HG03457 (cell line): Measurements from ENCODE around the gene WDR54.
"Not testable (repeated sequence)": the region's sequence is repeated elsewhere in the genome, so short reads cannot be mapped to it uniquely, and the experiment has no call there.

Source experiments
- ATAC-seq: cut with Tn5 transposase; IDR thresholded peaks from one replicate; pipeline ENCODE4 v1.9.1; 2021; ENCODE audit warnings: moderate number of reproducible peaks; ENCODE audit not compliant: unreplicated experiment

Gene WDR54

DNA sequence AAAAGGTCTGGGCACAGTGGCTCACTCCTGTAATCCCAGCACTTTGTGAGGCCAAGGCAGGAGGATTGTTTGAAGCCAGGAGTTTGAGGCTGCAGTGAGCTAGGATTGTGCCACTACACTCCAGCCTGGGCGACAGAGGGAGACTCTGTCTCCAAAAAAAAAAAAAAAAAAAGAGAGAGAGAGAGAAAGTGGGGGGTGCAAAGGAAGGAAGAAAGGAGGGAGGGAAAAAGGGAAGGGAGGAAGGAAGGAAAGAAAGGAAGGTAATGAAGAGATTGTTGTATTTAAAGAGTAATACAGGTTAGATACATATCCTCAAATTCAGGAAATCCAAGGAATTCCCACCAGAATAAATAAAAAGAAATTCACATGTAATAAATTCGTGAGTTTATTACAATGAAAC, 19.6 kb upstream of the WDR54 start:
- ATAC-seq: no peak

DNA sequence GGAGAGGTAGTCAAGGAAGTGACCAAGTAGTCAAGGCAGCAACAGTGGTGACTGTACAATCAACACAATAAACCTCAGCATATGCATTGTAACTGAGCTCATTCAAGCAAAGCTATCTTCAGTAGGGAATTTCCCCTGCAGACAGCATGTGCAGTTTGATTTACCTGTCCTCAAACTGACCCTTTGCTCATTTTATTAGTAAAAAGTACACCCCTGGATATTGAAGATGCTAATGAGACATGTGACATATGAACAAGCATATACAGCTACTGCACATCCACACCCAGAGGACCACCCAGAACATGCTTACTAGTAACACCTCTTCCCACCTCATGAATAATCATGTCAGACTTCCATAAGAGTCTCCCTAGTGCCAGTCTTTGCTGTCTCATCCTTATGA, 15.5 kb upstream of the WDR54 start:
- ATAC-seq: no peak

GRCh38 chr2:74407682-74408081, 13.8 kb upstream of the WDR54 start:
- ATAC-seq: no peak

GRCh38 chr2:74413001-74413698, 8.4 kb upstream of the WDR54 start:
- no peak for ATAC-seq

DNA sequence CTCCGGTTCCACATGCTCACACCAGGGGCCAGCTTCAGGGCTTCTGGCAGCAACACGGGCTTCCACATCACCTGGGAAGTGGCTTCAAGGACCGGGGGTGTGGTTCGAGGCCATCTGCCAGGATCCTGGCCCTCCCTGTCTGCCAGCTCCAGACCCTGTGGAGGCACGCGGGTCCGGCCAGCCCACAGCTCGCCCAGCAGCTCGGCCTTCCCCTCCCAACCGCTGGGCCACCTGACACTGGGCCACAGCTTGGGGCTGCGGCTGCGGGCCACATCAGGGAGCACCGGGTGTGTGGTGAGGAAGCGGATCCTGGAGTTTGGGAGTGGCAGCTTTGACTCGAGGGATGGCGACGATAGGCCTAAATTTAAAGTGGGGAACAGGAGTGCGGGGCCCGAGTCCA, 7.1 kb upstream of the WDR54 start:
- no peak for ATAC-seq

DNA sequence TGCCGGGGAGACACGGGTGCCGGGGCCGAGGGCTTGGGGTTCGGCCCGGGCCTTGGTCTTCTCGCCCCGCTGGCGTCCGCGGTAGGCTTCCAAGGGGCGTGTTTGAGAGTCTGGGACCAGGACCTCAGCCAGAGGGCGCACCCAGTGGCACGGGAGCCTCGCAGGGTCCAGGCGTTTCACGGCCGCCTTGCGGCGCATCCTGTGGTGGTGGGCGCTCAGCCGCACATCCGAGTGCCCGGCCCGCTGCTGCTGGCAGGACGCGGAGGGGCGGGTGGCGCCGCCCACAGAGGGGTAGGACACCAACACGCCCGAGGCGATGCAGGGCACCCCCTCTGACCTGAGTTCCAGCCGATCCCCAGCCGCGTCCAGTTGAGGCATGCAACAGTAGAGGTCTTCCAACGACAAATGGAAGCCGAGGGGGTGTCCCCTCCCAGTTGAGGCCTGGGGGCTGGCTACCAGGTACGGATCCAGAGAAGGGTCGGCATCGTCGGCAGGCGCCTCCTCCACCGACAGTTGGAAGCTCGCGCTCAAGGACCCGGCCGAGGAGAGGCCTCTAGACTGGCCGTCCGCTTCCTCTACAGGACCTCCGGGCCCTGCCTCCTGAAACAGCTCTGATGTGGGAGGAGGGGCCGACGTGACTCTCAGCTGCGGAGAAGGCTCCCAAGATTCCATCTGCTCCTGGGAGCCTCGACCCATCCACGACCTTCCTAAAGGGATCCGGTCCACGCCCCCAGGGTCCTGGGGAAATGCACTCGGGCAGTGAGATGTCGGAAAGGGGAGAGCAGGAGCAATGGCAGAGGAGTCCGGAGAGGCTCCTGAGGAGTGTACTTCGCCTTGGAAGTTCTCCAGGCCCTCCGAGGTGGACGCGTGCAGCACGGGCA, 6.4 kb upstream of the WDR54 start:
- no peak for ATAC-seq

GRCh38 chr2:74415762-74416395, 5.7 kb upstream of the WDR54 start:
- no peak for ATAC-seq

DNA sequence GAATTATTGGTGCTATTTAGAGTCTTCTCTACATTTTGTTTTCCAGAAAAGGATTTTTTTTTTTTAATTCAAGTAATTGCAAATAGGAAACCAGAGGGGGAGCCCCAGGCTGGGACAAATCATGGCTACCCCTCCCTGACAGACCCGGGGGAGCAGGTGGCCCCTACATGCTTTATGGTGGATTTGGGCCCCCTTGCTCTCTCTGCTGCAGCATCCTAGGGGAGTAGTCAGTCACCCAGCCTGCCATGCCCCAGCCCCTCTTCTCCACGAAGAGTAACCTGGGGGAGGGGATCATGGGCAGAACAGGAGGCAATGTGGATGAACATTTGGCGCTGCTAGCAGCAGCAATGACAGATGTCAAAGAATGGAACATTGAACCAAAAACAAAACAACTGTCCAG, 4.8 kb upstream of the WDR54 start:
- ATAC-seq: no peak

- no peak for ATAC-seq
Observed at GRCh38 chr2:74417197-74417596, 4.3 kb upstream of the WDR54 start.

DNA sequence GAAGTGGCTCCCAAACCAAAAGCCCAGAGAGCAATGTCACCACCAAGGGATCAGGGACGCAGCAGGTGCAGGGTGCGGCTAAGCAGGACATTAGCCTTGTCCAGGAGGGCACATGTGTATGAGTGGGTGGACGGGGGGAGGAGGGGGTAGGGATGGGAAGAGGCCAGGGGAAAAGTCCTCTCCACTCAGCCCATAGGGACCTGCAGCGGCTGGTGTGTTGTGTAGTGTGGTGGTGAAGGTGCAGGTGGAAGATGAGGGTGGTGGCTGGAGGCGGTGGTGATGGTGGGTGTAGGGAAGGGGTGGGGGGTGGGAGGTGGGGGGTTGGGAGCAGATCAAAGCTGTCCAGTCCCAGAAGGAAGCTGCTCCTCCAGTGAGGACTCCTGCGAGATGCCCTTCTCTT, 3.8 kb upstream of the WDR54 start:
- no peak for ATAC-seq

DNA sequence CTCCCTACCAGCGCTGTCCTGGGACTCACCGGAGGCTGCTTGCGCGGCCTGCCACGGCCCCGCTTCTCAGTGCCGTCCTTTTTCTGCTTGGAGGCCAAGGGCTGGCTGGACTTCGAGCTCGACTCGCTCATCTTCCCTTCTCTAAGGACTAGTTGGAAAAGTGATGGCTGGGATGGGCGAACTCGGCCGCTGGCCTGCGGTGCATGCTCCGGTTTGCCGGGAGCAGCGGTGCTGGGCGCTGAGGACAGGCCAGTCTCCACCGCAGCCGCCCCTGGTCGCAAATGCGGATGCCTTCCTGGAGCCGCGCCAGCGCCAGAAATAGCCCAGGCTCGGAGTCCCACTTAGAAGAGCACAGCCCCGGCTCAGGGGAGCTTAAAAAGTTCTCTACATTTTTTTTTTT, 3.2 kb upstream of the WDR54 start:
- no peak for ATAC-seq

DNA sequence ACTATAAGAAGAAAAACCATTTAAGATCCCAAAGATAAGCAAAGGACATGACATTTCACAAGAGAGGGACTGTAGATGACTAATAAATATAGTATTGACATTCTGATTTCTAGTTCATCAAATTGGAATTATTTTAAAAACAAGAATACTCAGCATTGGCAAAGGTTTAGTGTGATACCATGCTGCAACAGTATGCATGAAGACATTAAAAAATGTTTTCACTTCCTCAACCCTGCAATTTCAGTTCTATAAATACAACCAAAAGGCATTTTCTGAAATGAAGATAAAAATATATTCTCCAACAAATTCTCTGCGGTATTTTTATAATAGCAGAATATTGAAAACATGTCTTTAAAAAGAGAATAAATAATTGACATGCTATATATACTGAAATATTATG, 2.2 kb upstream of the WDR54 start:
- ATAC-seq: no peak

DNA sequence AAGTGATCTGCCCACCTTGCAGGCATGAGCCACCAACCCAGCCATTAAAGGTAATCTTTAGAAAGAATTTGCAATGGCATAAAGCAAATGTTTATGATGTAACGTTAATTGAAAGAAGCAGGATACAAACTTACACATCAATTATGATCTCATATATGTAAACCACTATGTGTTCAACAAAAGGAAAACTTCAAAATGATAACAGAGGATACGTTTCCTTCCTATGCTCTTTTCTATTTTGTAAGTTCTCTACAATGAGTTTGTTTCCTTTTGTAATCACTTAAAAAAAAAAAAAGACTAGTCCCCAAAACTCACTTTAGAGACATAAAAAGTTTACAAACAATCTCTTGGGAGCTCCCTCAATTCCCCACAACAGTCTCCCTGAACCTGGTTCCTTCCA, 1.5 kb upstream of the WDR54 start:
- ATAC-seq: no peak

- not testable (repeated sequence) for ATAC-seq
Observed at GRCh38 chr2:74420443-74421103, 957 bp upstream of the WDR54 start.

- no peak for ATAC-seq
Observed at GRCh38 chr2:74423231-74424095, 1.9 kb downstream of the WDR54 start.

GRCh38 chr2:74424139-74424992, 2.8 kb downstream of the WDR54 start:
- ATAC-seq: no peak

- no peak for ATAC-seq
Observed at GRCh38 chr2:74424995-74425406, 3.5 kb downstream of the WDR54 start.

DNA sequence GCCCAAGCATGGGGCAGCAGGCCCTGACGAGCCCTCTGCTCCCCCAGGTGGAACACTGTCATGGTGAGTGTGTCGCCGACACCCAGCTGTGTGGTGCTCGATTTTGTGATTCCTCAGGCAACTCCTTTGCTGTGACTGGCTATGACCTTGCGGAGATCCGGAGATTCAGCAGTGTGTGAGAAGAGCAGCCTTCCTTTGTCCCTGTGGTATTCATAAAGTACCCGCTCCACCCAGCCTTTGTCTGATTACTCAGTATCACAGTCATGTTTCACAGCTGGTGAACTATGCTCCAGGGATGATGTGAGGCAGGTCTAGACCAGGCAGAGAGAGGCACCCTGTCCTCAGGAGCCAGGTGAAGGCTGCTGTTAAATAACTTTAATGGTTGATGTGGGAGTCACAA, 4.0 kb downstream of the WDR54 start:
- ATAC-seq: no peak

GRCh38 chr2:74426181-74426758, 4.7 kb downstream of the WDR54 start:
- no peak for ATAC-seq
